Mesenchymal stem cell (in vitro differentiated cells and primary cell): ENCODE data around the gene PNPLA2.

Experiments
- DNase-seq: peaks from one replicate; pipeline ENCODE4 v3.0.0-alpha.2; 2013
- H2AFZ ChIP-seq: one replicate; pipeline ENCODE4 v1.6.1; 2013; ENCODE audit warnings: low read depth, mild to moderate bottlenecking, control low read depth, inconsistent platforms, low read length, moderate library complexity
- H2AK5ac ChIP-seq: 2 replicates; pipeline ENCODE4 v1.6.1; 2013; ENCODE audit warnings: low read length, moderate library complexity, mild to moderate bottlenecking, inconsistent platforms; ENCODE audit not compliant: severe bottlenecking
- H2BK120ac ChIP-seq: one replicate; pipeline ENCODE4 v1.6.1; 2013; ENCODE audit warnings: low read depth, mild to moderate bottlenecking, inconsistent platforms, low read length, moderate library complexity
- H2BK12ac ChIP-seq, 2 experiments: one replicate each; pipeline ENCODE4 v1.6.1; 2013; ENCODE audit warnings: inconsistent platforms in 2 of 2, low read length in 2 of 2, mild to moderate bottlenecking in 2 of 2, moderate library complexity in 2 of 2, control low read depth in 1 of 2
- H2BK15ac ChIP-seq: one replicate; pipeline ENCODE4 v1.6.1; 2013; ENCODE audit warnings: mild to moderate bottlenecking, low read depth, inconsistent platforms; ENCODE audit not compliant: poor library complexity, severe bottlenecking
- H2BK5ac ChIP-seq: 2 replicates; pipeline ENCODE4 v1.6.1; 2013; ENCODE audit warnings: low read depth, mild to moderate bottlenecking, low read length, control low read depth, inconsistent platforms; ENCODE audit not compliant: poor library complexity, severe bottlenecking
- H3K14ac ChIP-seq, 2 experiments: one replicate each; pipeline ENCODE4 v1.6.1; 2013; ENCODE audit warnings: inconsistent platforms in 2 of 2, low read length in 2 of 2, control low read depth in 1 of 2, mild to moderate bottlenecking in 1 of 2, moderate library complexity in 1 of 2
- H3K18ac ChIP-seq, 2 experiments: one replicate each; pipeline ENCODE4 v1.6.1; 2013; ENCODE audit warnings: inconsistent platforms in 2 of 2, low read length in 2 of 2, control low read depth in 1 of 2, low read depth in 1 of 2, mild to moderate bottlenecking in 1 of 2
- H3K23ac ChIP-seq, 2 experiments: one replicate each; pipeline ENCODE4 v1.6.1; 2013; ENCODE audit warnings: inconsistent platforms in 2 of 2, low read length in 2 of 2, mild to moderate bottlenecking in 2 of 2, moderate library complexity in 2 of 2, control low read depth in 1 of 2
- H3K27ac ChIP-seq: 2 replicates; pipeline ENCODE4 v1.5.1; 2013; ENCODE audit warnings: mild to moderate bottlenecking, moderate library complexity, low read length, control low read depth, inconsistent platforms; ENCODE audit not compliant: poor library complexity, severe bottlenecking
- H3K27me3 ChIP-seq, 2 experiments: 2 replicates each; pipeline versions ENCODE4 v1.6.1 to v1.7.0; 2013; ENCODE audit warnings: low read length in 2 of 2, mild to moderate bottlenecking in 2 of 2, moderate library complexity in 2 of 2, control low read depth in 1 of 2, inconsistent platforms in 1 of 2; ENCODE audit not compliant: control insufficient read depth in 1 of 2, insufficient read depth in 1 of 2
- H3K36me3 ChIP-seq, 2 experiments: 2 replicates each; pipeline versions ENCODE4 v1.6.1 to v1.7.0; 2013; ENCODE audit warnings: low read length in 2 of 2, control low read depth in 1 of 2, inconsistent platforms in 1 of 2, low read depth in 1 of 2, mild to moderate bottlenecking in 1 of 2; ENCODE audit not compliant: insufficient read depth in 2 of 2, control insufficient read depth in 1 of 2
- H3K4ac ChIP-seq, 2 experiments: one replicate each; pipeline ENCODE4 v1.6.1; 2013; ENCODE audit warnings: inconsistent platforms in 2 of 2, low read length in 2 of 2, mild to moderate bottlenecking in 2 of 2, moderate library complexity in 2 of 2, control low read depth in 1 of 2, low read depth in 1 of 2
- H3K4me1 ChIP-seq: 2 replicates; pipeline ENCODE4 v1.6.1; 2013; ENCODE audit warnings: low read depth, low read length, control low read depth; ENCODE audit not compliant: control insufficient read depth, insufficient read depth
- H3K4me2 ChIP-seq: 2 replicates; pipeline ENCODE4 v1.6.1; 2013; ENCODE audit warnings: low read length, mild to moderate bottlenecking, inconsistent platforms; ENCODE audit not compliant: poor library complexity, severe bottlenecking
- H3K4me3 ChIP-seq, 2 experiments: 2 replicates each; pipeline versions ENCODE4 v1.5.1 to v1.7.0; 2013; ENCODE audit warnings: low read length in 2 of 2, mild to moderate bottlenecking in 2 of 2, control low read depth in 1 of 2, low read depth in 1 of 2; ENCODE audit not compliant: insufficient read depth in 1 of 2
- H3K79me1 ChIP-seq: replicated peaks from 2 replicates; pipeline ENCODE4 v1.6.1; 2013; ENCODE audit warnings: mild to moderate bottlenecking, control low read depth, low read length, inconsistent platforms; ENCODE audit not compliant: poor library complexity, severe bottlenecking
- H3K9ac ChIP-seq: 2 replicates; pipeline ENCODE4 v1.7.0; 2013; ENCODE audit warnings: mild to moderate bottlenecking, low read length, moderate library complexity
- H3K9me3 ChIP-seq: 2 replicates; pipeline ENCODE4 v1.7.0; 2013; ENCODE audit warnings: mild to moderate bottlenecking, low read length; ENCODE audit not compliant: control insufficient read depth
- H4K8ac ChIP-seq: one replicate; pipeline ENCODE4 v1.6.1; 2013; ENCODE audit warnings: inconsistent platforms, mild to moderate bottlenecking, low read length, moderate library complexity
- H4K91ac ChIP-seq: one replicate; pipeline ENCODE4 v1.6.1; 2013; ENCODE audit warnings: mild to moderate bottlenecking, low read length, inconsistent platforms
- WGBS: methylation state at CpG from one replicate; pipeline ENCODE4 v1.1.7; 2013; ENCODE audit warnings: mixed read lengths; 5-methylcytosine and 5-hydroxymethylcytosine counted together

The PNPLA2 gene

GRCh38 chr11:774873-775592, 43.7 kb upstream of the PNPLA2 start:
- H3K23ac ChIP-seq, result no peak overlapping the region
- H3K9ac ChIP-seq, result peak overlapping the region; percentile 93
- H3K36me3 ChIP-seq, result peaks cover 46 to 69% of the 10 kb centered on the region in 2 experiments
- no peak overlapping the region for H3K4ac ChIP-seq
- H3K79me1 ChIP-seq, result peaks cover 43% of the 10 kb centered on the region
- H3K27ac ChIP-seq, result no peak overlapping the region
- no peak overlapping the region for H3K4me2 ChIP-seq
- peak; percentile 33 for DNase-seq
- H2AFZ ChIP-seq, result no peak overlapping the region
- H3K27me3 ChIP-seq, result no peaks in the 10 kb centered on the region
- peak overlapping the region in 1 of 2 experiments; percentile 96 for H3K4me3 ChIP-seq
- no peak overlapping the region for H3K14ac ChIP-seq
- H4K91ac ChIP-seq, result no peak overlapping the region
- H3K4me1 ChIP-seq, result peaks cover 53% of the 10 kb centered on the region
- H2AK5ac ChIP-seq, result no peak overlapping the region
- H3K9me3 ChIP-seq, result no peaks in the 10 kb centered on the region
- H2BK120ac ChIP-seq, result no peak overlapping the region
- H4K8ac ChIP-seq, result no peak overlapping the region
- H3K18ac ChIP-seq, result no peak overlapping the region
- H2BK12ac ChIP-seq, result no peak overlapping the region
- no peak overlapping the region for H2BK5ac ChIP-seq
- no peak overlapping the region for H2BK15ac ChIP-seq
- 85% methylated on average over 20 of the region's 20 CpGs for WGBS

DNA sequence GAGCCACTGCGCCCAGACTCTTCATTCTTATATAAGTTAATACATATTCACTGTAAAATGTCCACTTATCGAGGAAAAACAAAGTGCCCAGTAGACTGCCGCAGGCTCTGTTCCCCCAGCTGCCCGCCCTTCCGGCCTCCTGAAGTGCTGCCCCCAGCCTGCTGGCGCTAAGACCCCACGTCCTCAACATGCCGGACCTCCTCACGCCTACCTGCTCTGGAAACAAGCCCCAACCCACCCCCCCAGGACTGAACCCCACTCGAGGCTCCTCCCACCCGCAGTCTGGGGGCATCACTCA, 42.5 kb upstream of the PNPLA2 start:
- Histone ChIP-seq H2AK5ac (no peak overlapping the region), H3K4me1 (peaks cover 53% of the 10 kb centered on the region), H3K27me3 (no peaks in the 10 kb centered on the region), H3K9me3 (no peaks in the 10 kb centered on the region), H3K36me3 (peaks cover 42 to 64% of the 10 kb centered on the region in 2 experiments), H3K9ac (peak overlapping the region; percentile 93), H4K8ac (no peak overlapping the region), H3K14ac (no peak overlapping the region), H2BK15ac (no peak overlapping the region), H3K4me2 (peak overlapping the region; percentile 92), H3K4ac (peak overlapping the region; percentile 71 to 96), H3K27ac (no peak overlapping the region), H2AFZ (no peak overlapping the region), H3K79me1 (peaks cover 37% of the 10 kb centered on the region), H3K23ac (no peak overlapping the region), H3K4me3 (peak overlapping the region; percentile 93 to 96), H3K18ac (peak overlapping the region; percentile 77 to 96), H4K91ac (peak overlapping the region; percentile 83), H2BK120ac (no peak overlapping the region), H2BK12ac (no peak overlapping the region), H2BK5ac (no peak overlapping the region)
- 25% methylated on average over 11 of the region's 11 CpGs for WGBS
- DNase-seq, result no peak

DNA sequence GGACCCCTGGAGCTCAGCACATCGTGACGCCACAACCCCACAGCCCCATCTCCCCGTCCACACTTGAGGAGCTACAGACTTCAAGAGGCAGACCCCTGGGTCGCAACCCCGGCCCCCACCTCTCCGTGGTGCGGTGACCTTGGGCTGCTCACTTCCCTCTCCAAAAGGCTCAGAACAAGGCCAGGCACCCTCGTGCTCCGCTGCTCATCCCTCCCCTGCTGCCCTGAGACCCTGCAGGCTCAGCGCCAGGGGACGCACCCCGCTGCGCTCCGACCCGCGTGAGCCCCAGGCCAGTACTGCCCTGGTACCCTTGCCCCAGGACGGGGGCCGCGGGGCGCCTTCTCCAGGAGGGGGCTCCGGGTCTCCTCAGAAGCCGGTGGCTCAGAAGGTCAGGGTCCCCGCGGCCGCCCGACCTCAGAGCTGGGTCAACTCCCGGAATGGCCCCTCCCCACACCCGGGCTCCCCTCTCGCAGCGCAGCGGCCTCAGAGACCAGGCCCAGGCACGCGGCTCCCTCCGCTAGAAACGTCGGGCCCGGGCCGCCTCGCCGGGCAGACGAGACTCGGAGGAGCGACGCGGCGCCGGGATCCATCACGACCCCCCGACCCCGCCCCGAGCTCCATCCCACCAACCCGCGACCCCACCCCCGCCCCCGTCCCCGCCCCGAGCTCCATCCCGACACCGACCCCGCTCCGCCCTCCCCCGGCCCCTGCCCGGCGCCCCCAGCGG, 42.0 kb upstream of the PNPLA2 start:
- 1% methylated on average over 34 of the region's 65 CpGs for WGBS
- peaks cover 33% of the 10 kb centered on the region for H3K79me1 ChIP-seq

More for the DNA sequence above, 42.0 kb upstream of the PNPLA2 start:
- Histone ChIP-seq H3K9me3 (no peaks in the 10 kb centered on the region), H3K4me2 (peak overlapping the region; percentile 92), H3K36me3 (peaks cover 41 to 59% of the 10 kb centered on the region in 2 experiments), H4K91ac (peak overlapping the region; percentile 83), H3K9ac (peak overlapping the region; percentile 93), H2AFZ (peak overlapping the region; percentile 18), H3K27me3 (no peaks in the 10 kb centered on the region), H3K27ac (no peak overlapping the region), H2BK120ac (peak overlapping the region; percentile 58), H3K14ac (peak overlapping the region in 1 of 2 experiments; percentile 100), H2BK15ac (peak overlapping the region; percentile 98), H2BK5ac (peak overlapping the region; percentile 85), H4K8ac (peak overlapping the region; percentile 96), H2AK5ac (peak overlapping the region; percentile 57), H3K23ac (peak overlapping the region in 1 of 2 experiments; percentile 30), H3K4ac (peak overlapping the region; percentile 71 to 96), H3K4me3 (peak overlapping the region; percentile 93 to 96), H2BK12ac (peak overlapping the region in 1 of 2 experiments; percentile 83), H3K4me1 (peaks cover 53% of the 10 kb centered on the region), H3K18ac (peak overlapping the region; percentile 81 to 96)
- peak; percentile 52 for DNase-seq
